Measurements from ENCODE around the gene HIPK4.

HIPK4 gene

DNA sequence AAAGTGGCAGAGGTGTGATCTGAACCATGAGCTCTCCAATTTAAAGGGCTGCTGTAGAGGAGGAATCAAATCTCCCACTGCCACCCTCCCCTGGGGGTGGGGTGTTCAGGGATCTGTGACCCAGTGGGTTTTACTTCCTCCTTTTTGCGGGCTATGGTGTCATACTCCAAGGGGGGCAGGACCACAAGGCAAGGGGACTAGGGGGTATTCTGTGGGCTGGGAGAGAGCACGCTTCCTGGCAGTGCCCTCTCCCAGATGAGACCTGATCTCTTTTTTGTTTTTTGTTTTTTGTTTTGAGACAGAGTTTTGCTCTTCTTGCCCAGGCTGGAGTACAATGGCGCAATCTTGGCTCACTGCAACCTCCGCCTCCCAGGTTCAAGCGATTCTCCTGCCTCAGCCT is 31.2 kb downstream of the HIPK4 start:
- Histone ChIP-seq H3K4me2 (ENCODE audit: low read depth, low read length, poor library complexity, severe bottlenecking) (no peak overlapping the region), H4K20me1 (ENCODE audit: insufficient read depth, low read length, poor library complexity, severe bottlenecking) (no peaks in the 10 kb centered on the region)

DNA sequence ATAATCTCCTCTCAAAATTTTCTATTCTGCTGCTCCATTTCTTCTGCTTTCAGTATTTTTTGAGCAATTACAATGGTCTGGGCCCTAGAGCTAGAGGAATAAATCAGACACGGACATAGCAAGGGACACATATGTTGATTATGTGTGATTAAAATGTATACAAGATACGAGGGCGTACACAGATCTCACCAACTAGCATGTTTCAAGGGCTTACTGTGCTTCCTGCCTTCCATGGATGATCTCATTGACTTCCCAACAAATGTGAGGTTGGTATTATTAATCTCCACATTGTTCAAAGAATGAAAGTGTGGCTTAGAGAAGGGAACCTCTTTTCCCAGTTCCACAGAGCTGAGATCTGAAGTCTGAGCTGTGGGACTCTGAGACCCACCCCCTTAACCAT is 32.3 kb downstream of the HIPK4 start:
- no peak overlapping the region for H3K9ac ChIP-seq (ENCODE audit: low read depth, low read length, poor library complexity, severe bottlenecking)
- no peaks in the 10 kb centered on the region for H3K27me3 ChIP-seq (ENCODE audit: insufficient read depth, low read length, poor library complexity, severe bottlenecking)
- H3K36me3 ChIP-seq (ENCODE audit: insufficient read depth, low read length): no peaks in the 10 kb centered on the region
- H3K79me2 ChIP-seq (ENCODE audit: insufficient read depth, low read length): no peaks in the 10 kb centered on the region
- H3K4me3 ChIP-seq (ENCODE audit: low read length, poor library complexity, severe bottlenecking): no peak overlapping the region
- peak overlapping the region; percentile 2 for H3K4me2 ChIP-seq (ENCODE audit: low read depth, low read length, poor library complexity, severe bottlenecking)
- H3F3A ChIP-seq (ENCODE audit: low read depth): no peaks in the 10 kb centered on the region
- TF ChIP-seq, protein P1, sequence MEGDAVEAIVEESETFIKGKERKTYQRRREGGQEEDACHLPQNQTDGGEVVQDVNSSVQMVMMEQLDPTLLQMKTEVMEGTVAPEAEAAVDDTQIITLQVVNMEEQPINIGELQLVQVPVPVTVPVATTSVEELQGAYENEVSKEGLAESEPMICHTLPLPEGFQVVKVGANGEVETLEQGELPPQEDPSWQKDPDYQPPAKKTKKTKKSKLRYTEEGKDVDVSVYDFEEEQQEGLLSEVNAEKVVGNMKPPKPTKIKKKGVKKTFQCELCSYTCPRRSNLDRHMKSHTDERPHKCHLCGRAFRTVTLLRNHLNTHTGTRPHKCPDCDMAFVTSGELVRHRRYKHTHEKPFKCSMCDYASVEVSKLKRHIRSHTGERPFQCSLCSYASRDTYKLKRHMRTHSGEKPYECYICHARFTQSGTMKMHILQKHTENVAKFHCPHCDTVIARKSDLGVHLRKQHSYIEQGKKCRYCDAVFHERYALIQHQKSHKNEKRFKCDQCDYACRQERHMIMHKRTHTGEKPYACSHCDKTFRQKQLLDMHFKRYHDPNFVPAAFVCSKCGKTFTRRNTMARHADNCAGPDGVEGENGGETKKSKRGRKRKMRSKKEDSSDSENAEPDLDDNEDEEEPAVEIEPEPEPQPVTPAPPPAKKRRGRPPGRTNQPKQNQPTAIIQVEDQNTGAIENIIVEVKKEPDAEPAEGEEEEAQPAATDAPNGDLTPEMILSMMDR (conservative IDR thresholded peaks at IDR 0.05; ENCODE audit: low read length): no peak
- TF ChIP-seq EZH2phosphoT487 (IDR thresholded peaks at IDR 0.05; ENCODE audit: borderline replicate concordance): no peak
- no peaks in the 10 kb centered on the region for H4K20me1 ChIP-seq (ENCODE audit: insufficient read depth, low read length, poor library complexity, severe bottlenecking)
- H3K9me3 ChIP-seq (ENCODE audit: insufficient read depth, low read depth, low read length): no peaks in the 10 kb centered on the region
- H3K9me2 ChIP-seq (replicated peaks; ENCODE audit: low read depth, low read length): no peaks in the 10 kb centered on the region
- H2AFZ ChIP-seq (ENCODE audit: low read length): no peak overlapping the region
- H3K4me1 ChIP-seq (ENCODE audit: insufficient read depth, low read length, poor library complexity, severe bottlenecking): peaks cover 13% of the 10 kb centered on the region

More for the DNA sequence above, 31.2 kb downstream of the HIPK4 start:
- H3K9ac ChIP-seq (ENCODE audit: low read depth, low read length, poor library complexity, severe bottlenecking): no peak overlapping the region
- no peak overlapping the region for H3K4me3 ChIP-seq (ENCODE audit: low read length, poor library complexity, severe bottlenecking)
- H3K9me3 ChIP-seq (ENCODE audit: insufficient read depth, low read depth, low read length): no peaks in the 10 kb centered on the region
- TF ChIP-seq, protein P1 (conservative IDR thresholded peaks at IDR 0.05; ENCODE audit: low read length): no peak
- no peak for TF ChIP-seq EZH2phosphoT487 (IDR thresholded peaks at IDR 0.05; ENCODE audit: borderline replicate concordance)
- no peaks in the 10 kb centered on the region for H3K36me3 ChIP-seq (ENCODE audit: insufficient read depth, low read length)
- H3K9me2 ChIP-seq (replicated peaks; ENCODE audit: low read depth, low read length): no peaks in the 10 kb centered on the region
- H3K27me3 ChIP-seq (ENCODE audit: insufficient read depth, low read length, poor library complexity, severe bottlenecking): no peaks in the 10 kb centered on the region
- no peak overlapping the region for H2AFZ ChIP-seq (ENCODE audit: low read length)
- peaks cover 23% of the 10 kb centered on the region for H3K4me1 ChIP-seq (ENCODE audit: insufficient read depth, low read length, poor library complexity, severe bottlenecking)
- H3K79me2 ChIP-seq (ENCODE audit: insufficient read depth, low read length): no peaks in the 10 kb centered on the region
- 0 out of 2 replicates have a peak, but pooled peaks cover 4% of the 10 kb centered on the region for H3F3A ChIP-seq (ENCODE audit: low read depth)

DNA sequence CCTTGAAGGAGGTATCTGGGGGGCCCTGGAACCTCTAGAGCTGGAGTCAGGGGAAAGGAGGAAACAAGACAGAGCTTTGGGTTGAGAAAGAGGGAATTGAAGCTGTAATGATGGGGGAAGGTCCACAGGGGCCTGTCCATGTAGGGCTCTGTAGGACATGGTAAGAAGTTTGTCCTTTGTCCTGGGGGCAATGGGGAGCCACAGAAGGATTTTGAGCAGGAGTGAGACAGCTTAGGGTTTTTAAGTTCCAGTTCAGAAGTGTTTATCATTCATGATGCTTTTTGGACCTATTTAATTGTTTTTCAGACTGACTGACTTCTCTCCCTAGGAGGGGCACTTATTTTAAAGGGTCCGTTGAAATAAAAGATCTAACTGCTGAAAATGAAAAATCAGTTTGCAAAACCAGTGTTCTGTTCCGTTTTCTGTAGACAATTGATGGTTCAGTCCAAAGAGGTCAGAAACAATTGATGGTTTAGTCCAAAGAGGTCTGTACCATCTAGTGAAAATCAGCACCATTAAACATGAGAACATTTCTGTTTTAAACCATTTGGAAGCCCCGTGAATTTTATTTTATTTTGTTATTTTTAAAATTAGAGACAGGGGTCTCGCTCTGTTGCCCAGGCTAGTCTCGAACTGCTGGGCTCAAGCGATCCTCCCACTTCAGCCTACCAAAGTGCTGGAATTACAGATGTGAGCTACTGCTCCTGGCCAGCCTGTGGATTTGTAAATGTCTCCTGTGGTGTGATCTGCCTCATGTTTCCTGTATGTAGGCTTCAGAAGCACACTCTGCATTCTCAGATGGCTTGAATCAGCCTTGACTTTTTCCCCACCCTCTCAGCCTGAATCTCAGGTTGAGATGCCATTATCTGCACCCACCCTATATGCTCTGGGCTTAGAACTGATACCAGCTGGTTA is 33.0 kb downstream of the HIPK4 start:
- Histone ChIP-seq H3F3A (ENCODE audit: low read depth) (no peaks in the 10 kb centered on the region), H2AFZ (ENCODE audit: low read length) (no peak overlapping the region), H3K36me3 (ENCODE audit: insufficient read depth, low read length) (no peaks in the 10 kb centered on the region), H3K9me2 (replicated peaks; ENCODE audit: low read depth, low read length) (no peaks in the 10 kb centered on the region), H3K4me1 (ENCODE audit: insufficient read depth, low read length, poor library complexity, severe bottlenecking) (peaks cover 6% of the 10 kb centered on the region), H4K20me1 (ENCODE audit: insufficient read depth, low read length, poor library complexity, severe bottlenecking) (no peaks in the 10 kb centered on the region), H3K4me3 (ENCODE audit: low read length, poor library complexity, severe bottlenecking) (no peak overlapping the region), H3K79me2 (ENCODE audit: insufficient read depth, low read length) (no peaks in the 10 kb centered on the region), H3K9ac (ENCODE audit: low read depth, low read length, poor library complexity, severe bottlenecking) (no peak overlapping the region), H3K4me2 (ENCODE audit: low read depth, low read length, poor library complexity, severe bottlenecking) (peak overlapping the region; percentile 2), H3K27me3 (ENCODE audit: insufficient read depth, low read length, poor library complexity, severe bottlenecking) (no peaks in the 10 kb centered on the region), H3K9me3 (ENCODE audit: insufficient read depth, low read depth, low read length) (no peaks in the 10 kb centered on the region)
- TF ChIP-seq, protein P1 (conservative IDR thresholded peaks at IDR 0.05; ENCODE audit: low read length): no peak
- TF ChIP-seq EZH2phosphoT487 (IDR thresholded peaks at IDR 0.05; ENCODE audit: borderline replicate concordance): no peak
